BJ (cell line): ENCODE measurements around the gene FOXP1. TPM values are rescaled to one million over a fixed set of nuclear protein-coding genes. Genes with fewer than 3 reads are reported as not detected.

Source experiments
- CTCF ChIA-PET: fragments of 350-600 bp; formaldehyde crosslinking; extraction: SDS; loops from one replicate; lab custom pipeline; 2021; ENCODE audit warnings: antibody characterized with exemption, inconsistent platforms; lab: Yijun Ruan, JAX
- POLR2A ChIA-PET: fragments of 300-600 bp; sonication (Branson Sonifier 250); formaldehyde crosslinking; extraction: SDS; loops from one replicate; lab custom pipeline; 2021; ENCODE audit warnings: antibody characterized with exemption; lab: Charles Lee
- DNase-seq: peaks from one replicate; pipeline ENCODE4 v3.0.0-alpha.2; 2011; ENCODE audit warnings: low read depth
- H3K27me3 ChIP-seq: 2 replicates; pipeline ENCODE4 v1.6.0; 2011; ENCODE audit warnings: low read length; ENCODE audit not compliant: control insufficient read depth, insufficient read depth
- H3K36me3 ChIP-seq: 2 replicates; pipeline ENCODE4 v1.5.1; 2011; ENCODE audit warnings: low read length; ENCODE audit not compliant: control insufficient read depth, insufficient read depth
- H3K4me3 ChIP-seq: 2 replicates; pipeline ENCODE4 v1.5.1; 2011; ENCODE audit warnings: low read depth, mild to moderate bottlenecking, control low read depth, low read length
- polyA plus RNA-seq: library from polyadenylated mRNA; depleted of rRNA; stranded (reverse); fragments of >200 nt; gene quantifications from 2 replicates; pipeline ENCODE4 v1.2.3, GENCODE V29; 2011
- TF ChIP-seq, protein P1 (sequence below): IDR thresholded peaks from 2 replicates; pipeline ENCODE4 v1.5.1; 2011; ENCODE audit warnings: low read depth, mild to moderate bottlenecking, control low read depth, inconsistent platforms, low read length, moderate library complexity; ENCODE audit not compliant: insufficient read depth

The FOXP1 gene
- polyA plus RNA-seq, 1 experiment: 37.0 TPM

DNA sequence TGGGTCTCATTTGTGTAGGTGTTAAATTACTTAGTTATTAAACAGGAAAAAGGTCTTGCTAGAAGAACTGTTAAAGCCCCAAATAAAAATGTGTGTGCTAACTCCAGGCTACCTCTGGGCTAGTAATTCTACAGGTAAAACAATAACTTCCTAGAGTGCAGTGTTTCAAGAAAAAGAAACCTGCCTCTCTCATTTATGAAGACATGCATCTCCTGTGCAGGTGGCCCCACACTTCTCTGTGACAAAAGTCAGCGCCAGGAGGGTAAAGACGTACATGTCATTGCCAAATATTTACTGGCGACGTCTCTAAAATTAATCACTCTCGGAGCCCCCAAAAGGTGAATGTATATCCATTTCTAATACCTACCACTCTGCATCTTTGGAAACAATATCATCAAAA, 131.7 kb downstream of the FOXP1 start:
- no peak for DNase-seq
- ChIA-PET POLR2A (no interaction called here), CTCF (no interaction called here)
- Histone ChIP-seq H3K36me3 (no peaks in the 10 kb centered on the region), H3K27me3 (no peaks in the 10 kb centered on the region), H3K4me3 (no peak overlapping the region)
- TF ChIP-seq, protein P1, sequence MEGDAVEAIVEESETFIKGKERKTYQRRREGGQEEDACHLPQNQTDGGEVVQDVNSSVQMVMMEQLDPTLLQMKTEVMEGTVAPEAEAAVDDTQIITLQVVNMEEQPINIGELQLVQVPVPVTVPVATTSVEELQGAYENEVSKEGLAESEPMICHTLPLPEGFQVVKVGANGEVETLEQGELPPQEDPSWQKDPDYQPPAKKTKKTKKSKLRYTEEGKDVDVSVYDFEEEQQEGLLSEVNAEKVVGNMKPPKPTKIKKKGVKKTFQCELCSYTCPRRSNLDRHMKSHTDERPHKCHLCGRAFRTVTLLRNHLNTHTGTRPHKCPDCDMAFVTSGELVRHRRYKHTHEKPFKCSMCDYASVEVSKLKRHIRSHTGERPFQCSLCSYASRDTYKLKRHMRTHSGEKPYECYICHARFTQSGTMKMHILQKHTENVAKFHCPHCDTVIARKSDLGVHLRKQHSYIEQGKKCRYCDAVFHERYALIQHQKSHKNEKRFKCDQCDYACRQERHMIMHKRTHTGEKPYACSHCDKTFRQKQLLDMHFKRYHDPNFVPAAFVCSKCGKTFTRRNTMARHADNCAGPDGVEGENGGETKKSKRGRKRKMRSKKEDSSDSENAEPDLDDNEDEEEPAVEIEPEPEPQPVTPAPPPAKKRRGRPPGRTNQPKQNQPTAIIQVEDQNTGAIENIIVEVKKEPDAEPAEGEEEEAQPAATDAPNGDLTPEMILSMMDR: no peak

- Histone ChIP-seq H3K36me3 (no peaks in the 10 kb centered on the region), H3K4me3 (no peak overlapping the region), H3K27me3 (no peaks in the 10 kb centered on the region)
- no peak for DNase-seq
- ChIA-PET POLR2A (no interaction called here), CTCF (interaction anchor here (0.7 to 0.9 kb wide), 2 partner anchors 9 to 34 kb away, joined by 3 read pairs; no protein-coding TSS in a partner anchor)
- TF ChIP-seq, protein P1: no peak
These were observed 132.5 kb downstream of the FOXP1 start for GRCh38 chr3:71451060-71451459.

- no peak for DNase-seq
- CTCF ChIA-PET: interaction anchor here (0.9 kb wide), 2 partner anchors 10 to 11 kb away, joined by 3 to 4 read pairs; no protein-coding TSS in a partner anchor
- POLR2A ChIA-PET: no interaction called here
- no peaks in the 10 kb centered on the region for H3K27me3 ChIP-seq
- TF ChIP-seq, protein P1: no peak
- no peak overlapping the region for H3K4me3 ChIP-seq
- no peaks in the 10 kb centered on the region for H3K36me3 ChIP-seq
These were observed 133.4 kb downstream of the FOXP1 start for GRCh38 chr3:71450162-71450561.

DNA sequence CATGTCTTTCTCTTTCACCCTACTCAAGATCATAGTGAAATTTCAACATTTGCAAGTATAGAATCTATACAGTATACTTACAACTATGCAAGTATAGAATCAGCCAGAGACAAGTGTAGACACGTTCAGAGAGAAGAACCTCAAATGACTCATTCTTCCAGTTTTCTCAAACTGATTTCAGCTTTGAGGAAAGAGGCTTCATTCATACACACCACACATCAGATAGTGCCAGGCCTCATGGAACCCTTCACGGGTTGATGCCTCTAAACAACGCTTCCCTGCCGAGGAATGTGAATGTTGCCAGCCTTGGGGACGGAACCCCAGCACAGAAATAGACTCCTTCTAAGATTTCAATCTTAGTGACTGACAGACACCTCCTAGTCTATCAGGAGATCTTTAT, 135.7 kb downstream of the FOXP1 start:
- DNase-seq: no peak
- Histone ChIP-seq H3K27me3 (no peaks in the 10 kb centered on the region), H3K4me3 (no peak overlapping the region), H3K36me3 (no peaks in the 10 kb centered on the region)
- CTCF ChIA-PET: interaction anchor here (1.2 kb wide), 1 partner anchor 10 kb away, joined by 4 read pairs; no protein-coding TSS in a partner anchor
- POLR2A ChIA-PET: no interaction called here
- TF ChIP-seq, protein P1: no peak

- ChIA-PET CTCF (interaction anchor here (1.2 kb wide), 1 partner anchor 10 kb away, joined by 4 read pairs; no protein-coding TSS in a partner anchor), POLR2A (no interaction called here)
- Histone ChIP-seq H3K36me3 (no peaks in the 10 kb centered on the region), H3K27me3 (no peaks in the 10 kb centered on the region), H3K4me3 (no peak overlapping the region)
- no peak for DNase-seq
- TF ChIP-seq, protein P1: no peak
These were observed 136.3 kb downstream of the FOXP1 start for GRCh38 chr3:71447197-71447596.
